CD4-positive, alpha-beta T cell treated with Interleukin-15 for 1 hour (primary cell): ENCODE results near the gene DOK3.
A peak's percentile ranks its signal among the peaks of the same experiment; 100 is the strongest.
"Not testable (repeated sequence)": the region's sequence is repeated elsewhere in the genome, so short reads cannot be mapped to it uniquely, and the experiment has no call there.

Experiments used
- DNase-seq: peaks from one replicate; pipeline ENCODE4 v3.0.0-alpha.2; 2020

The DOK3 gene

GRCh38 chr5:177496727-177497291, 12.8 kb downstream of the DOK3 start:
- DNase-seq = no peak

- no peak for DNase-seq
These were observed 13.4 kb downstream of the DOK3 start for GRCh38 chr5:177496070-177496726.

DNA sequence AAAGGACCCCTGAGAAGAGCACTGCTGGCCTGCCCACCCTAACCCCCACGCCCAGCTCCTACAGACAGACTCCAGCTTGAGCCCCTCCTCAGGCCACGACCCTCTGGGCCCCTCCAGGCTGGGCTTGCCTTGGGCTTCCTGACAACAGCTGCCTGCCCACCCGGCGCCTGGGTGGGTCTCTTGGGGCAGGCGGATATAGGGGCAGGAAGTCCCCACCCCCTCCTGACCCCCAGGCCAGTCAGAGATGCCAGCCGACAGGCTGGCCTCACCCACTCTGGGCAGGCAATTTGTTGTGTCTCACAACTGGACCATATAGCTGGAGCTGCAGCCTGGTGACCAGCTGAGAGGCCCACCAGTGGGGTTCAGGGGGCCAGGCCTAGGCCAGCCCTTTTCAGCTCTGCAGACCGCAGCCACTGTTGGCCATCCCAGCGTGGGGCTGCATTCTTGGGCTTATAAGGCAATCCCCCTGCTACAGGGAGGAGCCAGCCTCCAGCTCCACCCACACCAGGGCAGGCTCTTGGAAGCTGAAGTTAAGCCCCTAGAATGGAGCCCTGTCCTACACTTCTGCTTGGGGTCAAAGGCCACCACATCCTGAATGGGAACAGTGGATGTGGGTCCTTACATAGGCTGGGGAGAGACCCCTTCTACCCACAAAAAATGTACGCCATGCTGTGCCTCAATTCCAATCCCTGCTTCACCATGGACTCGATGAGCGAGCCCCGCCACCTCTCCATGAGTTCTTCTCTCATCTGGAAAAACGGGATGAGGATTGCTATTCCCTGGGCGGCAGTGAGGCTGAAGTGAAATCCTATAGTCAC, 14.2 kb downstream of the DOK3 start:
- no peak for DNase-seq

GRCh38 chr5:177494346-177495195, 15.1 kb downstream of the DOK3 start:
- peak; percentile 75 for DNase-seq

- DNase-seq = no peak
These were observed 15.8 kb downstream of the DOK3 start for GRCh38 chr5:177493795-177494345.

GRCh38 chr5:177492841-177493240, 16.8 kb downstream of the DOK3 start:
- no peak for DNase-seq

DNA sequence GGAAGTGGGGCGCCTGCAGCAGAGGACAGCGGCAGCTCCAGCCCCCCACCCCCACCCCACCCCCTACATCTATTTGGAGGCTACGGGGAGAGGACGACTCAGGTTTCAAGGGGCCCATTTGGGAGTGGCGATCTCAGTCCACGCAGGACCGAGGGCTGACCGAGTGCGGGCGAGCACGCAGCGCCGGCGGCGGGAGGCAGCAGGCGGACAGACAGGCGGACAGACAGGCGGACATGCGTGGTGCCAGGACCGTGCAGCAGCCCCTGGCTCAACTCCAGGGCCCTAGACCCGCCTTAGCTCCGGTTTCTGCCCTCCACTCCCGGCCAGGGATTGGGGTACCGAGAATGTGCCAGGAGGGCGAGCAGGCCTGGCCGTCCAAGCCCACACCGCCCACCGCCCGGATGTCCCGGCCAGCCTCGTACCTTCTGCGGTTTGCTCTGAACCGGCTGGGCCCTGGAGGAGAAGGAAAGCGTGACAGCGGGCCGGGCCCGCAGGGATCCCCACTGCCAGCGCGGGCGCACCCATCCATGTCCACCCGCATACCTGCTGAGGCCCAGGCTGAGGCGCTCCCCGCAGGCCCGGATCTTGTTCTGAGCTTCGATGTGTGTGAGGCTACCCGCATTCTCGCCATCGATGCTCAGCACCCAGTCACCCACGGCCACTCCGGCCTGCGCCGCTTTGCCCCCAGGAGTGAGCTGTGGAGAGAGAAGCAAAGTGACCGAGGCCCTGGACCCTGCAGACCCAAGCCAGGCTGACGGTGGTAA, 17.5 kb downstream of the DOK3 start:
- DNase-seq = no peak

GRCh38 chr5:177491429-177491945, 18.1 kb downstream of the DOK3 start:
- no peak for DNase-seq

- DNase-seq = no peak
These were observed 18.6 kb downstream of the DOK3 start for GRCh38 chr5:177490992-177491391.

DNA sequence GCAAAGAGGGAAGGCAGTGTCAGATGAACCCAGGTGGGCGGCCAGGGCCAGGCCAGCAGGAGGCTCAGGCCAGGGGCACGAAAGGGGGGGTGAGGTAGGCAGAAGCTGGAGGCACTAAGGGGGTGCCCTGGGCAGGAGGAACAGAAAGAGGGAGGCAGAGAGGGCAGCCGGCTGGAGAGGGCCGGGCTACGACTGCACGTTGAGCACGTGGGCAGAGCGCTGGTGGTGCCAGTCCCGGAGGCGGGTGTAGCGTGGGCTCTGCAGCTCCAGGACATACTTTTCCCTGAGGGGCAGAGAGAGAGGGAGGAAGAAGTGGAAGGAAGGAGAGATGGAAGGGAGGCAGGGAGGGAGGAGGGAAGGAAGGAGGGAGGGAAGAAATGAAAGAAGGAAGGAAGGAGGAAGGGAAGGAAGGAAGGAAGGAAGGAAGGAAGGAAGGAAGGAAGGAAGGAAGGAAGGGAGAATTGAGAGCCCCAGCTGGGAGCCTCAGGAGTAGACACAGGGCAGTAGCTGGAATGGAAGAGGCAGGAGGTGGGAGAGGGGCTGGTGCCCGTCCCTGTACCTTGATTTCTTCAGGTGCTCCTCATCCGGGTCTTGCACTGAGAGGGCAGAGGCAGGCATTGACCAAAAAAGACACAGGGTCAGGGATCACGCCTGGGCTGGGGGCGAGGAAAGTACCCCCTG, 19.2 kb downstream of the DOK3 start:
- no peak for DNase-seq

DNA sequence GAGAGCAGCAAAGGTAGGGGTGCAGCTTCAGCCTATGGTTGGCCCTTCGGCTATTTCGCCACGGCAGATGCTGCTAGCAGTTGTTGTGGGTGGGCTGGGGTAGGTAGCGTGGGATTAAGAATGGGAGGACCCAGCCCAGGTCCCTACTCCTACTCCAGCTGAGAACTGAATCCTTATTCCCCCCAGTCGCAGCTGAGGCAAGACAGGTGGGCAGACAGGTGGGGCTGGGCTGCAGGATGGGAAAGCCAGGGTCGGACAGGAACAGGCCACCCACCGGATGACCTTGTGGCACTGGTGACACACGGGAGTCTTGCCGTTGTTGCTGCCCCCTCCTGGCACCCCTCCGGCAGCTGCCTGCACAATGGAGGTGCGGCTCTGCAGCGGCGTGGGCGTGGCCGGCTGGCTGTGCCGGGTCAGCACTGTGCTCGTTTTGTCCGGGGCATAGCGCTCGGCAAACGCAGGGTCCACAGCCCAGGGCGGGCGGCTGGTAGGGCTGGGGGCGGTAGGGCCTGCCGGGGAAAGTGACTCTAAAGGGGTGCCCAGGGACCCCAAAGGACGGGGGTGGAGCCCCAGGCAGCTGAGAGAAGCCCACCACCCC, 20.4 kb downstream of the DOK3 start:
- no peak for DNase-seq

DNA sequence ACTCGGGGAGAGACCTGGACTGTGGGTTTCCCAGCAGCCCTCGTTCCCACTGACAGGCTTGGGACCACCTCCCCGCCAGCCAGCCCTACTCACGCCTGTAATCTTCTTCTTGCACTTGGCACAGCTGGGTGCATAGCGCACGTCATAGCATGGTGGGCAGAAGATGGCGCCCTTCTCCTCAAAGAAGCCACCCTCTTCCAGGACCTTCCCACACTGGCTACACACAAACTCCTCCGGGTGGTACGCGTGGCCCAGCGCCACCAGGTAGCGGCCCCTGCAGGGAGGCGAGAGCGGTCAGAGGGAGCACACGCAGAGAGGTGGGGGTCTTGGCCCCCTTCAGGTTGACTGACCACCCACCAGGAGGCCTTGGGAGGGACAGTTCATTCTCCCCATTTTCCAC, 21.7 kb downstream of the DOK3 start:
- no peak for DNase-seq

- no peak for DNase-seq
These were observed 22.5 kb downstream of the DOK3 start for GRCh38 chr5:177487144-177487543.

- DNase-seq = no peak
These were observed 23.4 kb downstream of the DOK3 start for GRCh38 chr5:177486256-177486655.

DNA sequence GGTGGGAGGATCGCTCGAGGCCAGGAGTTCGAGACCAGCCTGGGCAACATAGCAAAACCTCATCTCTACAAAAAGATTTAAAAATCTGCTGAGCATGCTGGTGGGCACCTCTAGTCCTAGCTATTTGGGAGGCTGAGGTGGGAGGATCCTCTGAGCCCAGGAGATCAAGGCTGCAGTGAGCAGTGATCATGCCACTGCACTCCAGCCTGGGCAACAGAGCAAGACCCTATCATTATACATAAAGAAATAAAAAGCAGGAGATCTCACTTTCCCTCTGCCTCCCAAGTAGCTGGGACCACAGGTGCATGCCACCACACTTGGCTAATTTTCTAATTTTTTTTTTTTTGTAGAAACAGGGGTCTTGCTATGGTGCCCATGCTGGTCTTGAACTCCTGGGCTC, 23.9 kb downstream of the DOK3 start:
- not testable (repeated sequence) for DNase-seq

- no peak for DNase-seq
These were observed 24.6 kb downstream of the DOK3 start for GRCh38 chr5:177484902-177485549.

DNA sequence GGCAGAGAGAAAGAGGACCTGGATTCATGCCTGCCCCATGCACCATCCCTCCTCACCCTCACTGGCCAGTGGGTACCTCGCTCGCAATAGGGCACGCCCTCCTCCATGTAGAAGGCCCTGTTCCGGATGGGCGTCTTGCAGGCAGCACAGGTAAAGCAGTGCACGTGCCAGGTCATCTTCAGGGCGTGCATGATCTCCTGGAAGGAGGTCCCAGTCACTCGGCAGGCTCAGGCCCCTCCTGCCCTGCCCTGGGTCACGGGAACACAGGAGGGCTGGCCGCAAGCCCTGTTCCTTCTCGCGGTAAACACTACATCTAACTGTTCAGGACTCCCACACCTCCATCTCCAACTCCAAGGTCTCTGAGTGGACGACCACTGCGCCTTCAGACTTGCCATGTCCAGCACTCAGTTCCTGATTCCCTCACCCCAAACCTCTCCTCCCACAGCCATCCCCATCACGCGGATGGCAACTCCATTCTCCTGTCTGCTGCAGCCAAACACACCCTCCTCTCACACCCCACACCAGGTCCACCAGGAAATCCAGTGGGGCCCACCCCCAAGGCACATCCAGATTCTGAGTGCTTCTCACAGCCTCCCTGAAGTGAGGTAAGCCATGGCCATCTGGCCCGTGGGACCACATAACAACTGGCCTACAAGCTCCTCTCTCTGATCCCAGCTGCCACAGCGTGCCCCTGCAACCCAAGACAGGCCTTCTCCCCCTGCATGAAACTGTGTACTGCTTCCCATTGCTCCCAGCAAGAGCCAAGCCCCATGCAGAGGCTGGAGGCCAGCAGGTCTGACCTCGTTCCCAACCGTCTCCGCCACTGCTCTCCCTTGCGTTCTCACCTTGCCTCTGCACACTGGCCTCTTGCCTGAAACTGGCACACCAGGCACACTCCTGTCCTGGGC, 25.4 kb downstream of the DOK3 start:
- no peak for DNase-seq

GRCh38 chr5:177483042-177483441, 26.6 kb downstream of the DOK3 start:
- no peak for DNase-seq

GRCh38 chr5:177482359-177482795, 27.2 kb downstream of the DOK3 start:
- no peak for DNase-seq
